Activated naive CD4-positive, alpha-beta T cell treated with anti-CD3 and anti-CD28 coated beads, Interleukin-2, amount 10 ng/mL, durations not matched to agents 7 days and 5 days (primary cell): ENCODE results near the gene AWAT2.
"Not testable (repeated sequence)": the region's sequence is repeated elsewhere in the genome, so short reads cannot be mapped to it uniquely, and the experiment has no call there.

Source experiments
- CTCF ChIA-PET: fragments of 350-600 bp; sonication (Branson Sonifier 250); formaldehyde crosslinking; loops from one replicate; lab custom pipeline; 2021; ENCODE audit warnings: antibody characterized with exemption; lab: Charles Lee
- DNase-seq: peaks from one replicate; pipeline ENCODE4 v3.0.0-alpha.2; 2020
- H3K27ac Mint-ChIP-seq: one replicate; pipeline ENCODE4 v1.8.0; 2021; ENCODE audit warnings: mild to moderate bottlenecking, moderate library complexity, mixed read lengths
- H3K27me3 Mint-ChIP-seq: one replicate; pipeline ENCODE4 v1.8.0; 2021; ENCODE audit warnings: mild to moderate bottlenecking, mixed read lengths
- H3K36me3 Mint-ChIP-seq: one replicate; pipeline ENCODE4 v1.8.0; 2021; ENCODE audit warnings: mixed read lengths
- H3K4me1 Mint-ChIP-seq: one replicate; pipeline ENCODE4 v1.8.0; 2021; ENCODE audit warnings: mixed read lengths
- H3K4me3 Mint-ChIP-seq: one replicate; pipeline ENCODE4 v1.8.0; 2021; ENCODE audit warnings: mild to moderate bottlenecking, moderate library complexity, mixed read lengths
- H3K9me3 Mint-ChIP-seq: one replicate; pipeline ENCODE4 v1.8.0; 2021; ENCODE audit warnings: mixed read lengths

AWAT2 gene

GRCh38 chrX:69998299-69998698, 51.4 kb downstream of the AWAT2 start:
- H3K9me3 Mint-ChIP-seq, DNase-seq, H3K4me3 Mint-ChIP-seq, CTCF ChIA-PET, H3K27me3 Mint-ChIP-seq, H3K36me3 Mint-ChIP-seq, H3K4me1 Mint-ChIP-seq: not testable (repeated sequence)
- peak overlapping the region; percentile 49 for H3K27ac Mint-ChIP-seq

GRCh38 chrX:69996113-69996468, 53.6 kb downstream of the AWAT2 start:
- DNase-seq: no peak
- H3K27me3 Mint-ChIP-seq: no peaks in the 10 kb centered on the region
- peaks cover 1% of the 10 kb centered on the region for H3K36me3 Mint-ChIP-seq
- H3K27ac Mint-ChIP-seq: no peak overlapping the region
- H3K9me3 Mint-ChIP-seq: peaks cover 7% of the 10 kb centered on the region
- CTCF ChIA-PET: no interaction called here
- H3K4me1 Mint-ChIP-seq: no peaks in the 10 kb centered on the region
- no peak overlapping the region for H3K4me3 Mint-ChIP-seq

- CTCF ChIA-PET: no interaction called here
- peaks cover 7% of the 10 kb centered on the region for H3K9me3 Mint-ChIP-seq
- H3K36me3 Mint-ChIP-seq: peaks cover 1% of the 10 kb centered on the region
- H3K27ac Mint-ChIP-seq: no peak overlapping the region
- no peaks in the 10 kb centered on the region for H3K27me3 Mint-ChIP-seq
- no peaks in the 10 kb centered on the region for H3K4me1 Mint-ChIP-seq
- no peak overlapping the region for H3K4me3 Mint-ChIP-seq
- no peak for DNase-seq
Observed at GRCh38 chrX:69995362-69996112, 54.2 kb downstream of the AWAT2 start.

- Mint-ChIP-seq H3K27me3 (no peaks in the 10 kb centered on the region), H3K27ac (no peak overlapping the region), H3K4me3 (no peak overlapping the region), H3K9me3 (peaks cover 4% of the 10 kb centered on the region), H3K36me3 (peaks cover 1% of the 10 kb centered on the region), H3K4me1 (peaks cover 2% of the 10 kb centered on the region)
- CTCF ChIA-PET: no interaction called here
- DNase-seq: no peak
Observed at GRCh38 chrX:69993494-69993893, 56.2 kb downstream of the AWAT2 start.

- Mint-ChIP-seq H3K36me3 (no peaks in the 10 kb centered on the region), H3K27ac (no peak overlapping the region), H3K4me1 (peaks cover 2% of the 10 kb centered on the region), H3K9me3 (no peaks in the 10 kb centered on the region), H3K4me3 (no peak overlapping the region), H3K27me3 (no peaks in the 10 kb centered on the region)
- DNase-seq: no peak
- CTCF ChIA-PET: no interaction called here
Observed at GRCh38 chrX:69991685-69992084, 58.1 kb downstream of the AWAT2 start.
